ENCODE data around the gene GTPBP3. TPM values are rescaled to one million over a fixed set of nuclear protein-coding genes. Genes with fewer than 3 reads are reported as not detected.
"Not testable (repeated sequence)": the region's sequence is repeated elsewhere in the genome, so short reads cannot be mapped to it uniquely, and the experiment has no call there.

The GTPBP3 gene
- 9.6 and 16.8 TPM in 2 replicates for total RNA-seq (2014; rRNA removed; shearing (Covaris generic))

GRCh38 chr19:17336872-17337674 is at the start of gene GTPBP3:
Gene GTPBP3 (plus strand): TSS chr19:17337553. CDS start chr19:17337612, 59 bp downstream.
- peak; percentile 99 for DNase-seq (ENCODE audit: low read depth)

DNA sequence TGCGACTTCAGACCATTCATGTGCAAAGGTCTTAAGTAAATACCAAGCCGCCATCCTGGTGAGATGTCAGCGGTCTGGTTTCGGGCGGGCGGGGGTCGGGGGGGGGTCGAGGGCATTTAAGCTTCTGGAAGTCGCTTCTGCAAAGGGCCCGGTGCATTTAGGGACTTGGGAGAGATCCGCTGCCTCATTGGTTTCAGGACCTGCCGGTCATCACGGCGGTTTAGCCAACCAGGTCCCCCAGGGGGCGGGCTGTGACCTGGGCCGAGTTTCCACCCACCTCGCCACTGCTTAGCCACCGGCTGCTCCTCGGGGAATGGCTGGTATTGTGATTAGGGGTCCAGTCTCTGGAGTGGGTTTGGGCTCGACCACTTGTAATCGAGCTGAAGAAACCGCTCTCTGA is 47.9 kb upstream of the GTPBP3 start:
- DNase-seq (ENCODE audit: low read depth) = no peak

- peak; percentile 54 for DNase-seq (ENCODE audit: low read depth)
Observed at GRCh38 chr19:17292301-17293074, 44.9 kb upstream of the GTPBP3 start.

DNA sequence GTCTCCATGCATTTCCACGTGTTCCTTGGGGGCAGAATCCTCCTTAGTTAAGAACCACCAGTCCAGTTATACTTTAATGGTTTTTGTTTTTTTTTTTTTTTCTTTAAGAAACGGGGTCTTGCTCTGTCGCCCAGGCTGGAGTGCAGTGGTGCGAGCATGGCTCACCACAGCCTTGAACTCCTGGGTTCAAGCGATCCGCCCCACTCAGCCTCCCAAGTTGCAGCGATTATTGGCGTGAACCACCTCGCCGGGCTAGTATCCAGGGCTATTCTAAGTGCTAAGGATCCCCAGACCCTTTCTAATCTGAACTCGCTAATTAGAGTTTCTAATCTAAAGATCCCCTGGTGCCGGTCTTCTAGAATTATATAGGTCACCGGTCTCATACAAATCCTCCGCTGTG is 43.7 kb upstream of the GTPBP3 start:
- no peak for DNase-seq (ENCODE audit: low read depth)

- DNase-seq (ENCODE audit: low read depth) = no peak
Observed at GRCh38 chr19:17294051-17294891, 43.1 kb upstream of the GTPBP3 start.

DNA sequence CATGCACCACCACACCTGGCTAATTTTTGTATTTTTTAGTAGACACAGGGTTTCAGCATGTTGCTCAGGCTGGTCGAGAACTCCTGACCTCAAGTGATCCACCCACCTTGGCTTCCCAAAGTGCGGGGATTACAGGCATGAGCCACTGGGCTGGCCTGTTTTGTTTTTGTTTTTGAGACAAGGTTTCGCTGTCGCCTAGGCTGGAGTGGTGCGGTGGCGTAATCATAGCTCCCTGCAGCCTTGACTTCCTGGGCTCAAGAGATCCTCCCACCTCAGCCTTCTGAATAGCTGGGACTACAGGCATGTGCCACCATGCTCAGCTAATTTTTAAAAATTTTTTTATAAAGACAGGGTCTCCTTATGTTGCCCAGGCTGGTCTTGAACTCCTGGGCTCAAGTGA is 41.8 kb upstream of the GTPBP3 start:
- DNase-seq (ENCODE audit: low read depth) = not testable (repeated sequence)

DNA sequence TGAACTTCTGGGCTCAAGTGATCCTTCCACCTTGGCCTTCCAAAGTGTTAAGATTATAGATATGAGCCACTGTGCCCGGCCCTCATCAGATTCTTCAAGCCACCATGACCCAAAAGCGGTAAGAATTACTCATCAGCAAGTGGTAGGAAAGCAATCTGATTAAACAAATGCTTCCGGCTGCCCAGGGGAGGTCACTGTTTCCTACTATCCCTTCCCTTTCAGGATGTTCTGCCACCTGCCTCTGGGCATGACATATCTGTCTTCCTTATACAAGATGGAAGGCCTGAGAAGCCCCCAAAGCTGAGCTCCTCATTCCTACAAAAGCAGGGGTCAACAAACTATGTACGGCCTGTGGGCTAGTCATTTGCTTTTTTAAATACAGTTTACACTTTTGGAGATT is 41.1 kb upstream of the GTPBP3 start:
- peak; percentile 84 for DNase-seq (ENCODE audit: low read depth)

DNA sequence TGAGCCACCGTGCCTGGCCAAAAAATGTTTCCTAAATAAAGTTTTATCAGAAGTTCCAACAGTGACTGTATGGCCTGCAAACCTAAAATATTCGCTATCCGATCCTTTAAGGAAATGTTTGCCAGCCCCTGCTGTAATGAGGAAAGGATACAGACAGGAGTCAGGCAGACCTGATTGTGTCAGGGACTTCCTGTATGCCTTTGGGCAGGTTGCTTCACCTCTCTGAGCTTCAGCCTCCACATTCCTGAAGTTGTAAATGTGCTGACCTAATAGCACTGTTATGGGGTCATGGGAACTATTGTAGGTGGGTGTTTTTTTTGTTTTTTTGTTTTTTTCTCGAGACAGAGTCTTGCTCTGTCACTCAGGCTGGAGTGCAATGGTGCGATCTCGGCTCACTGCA is 40.4 kb upstream of the GTPBP3 start:
- no peak for DNase-seq (ENCODE audit: low read depth)

DNA sequence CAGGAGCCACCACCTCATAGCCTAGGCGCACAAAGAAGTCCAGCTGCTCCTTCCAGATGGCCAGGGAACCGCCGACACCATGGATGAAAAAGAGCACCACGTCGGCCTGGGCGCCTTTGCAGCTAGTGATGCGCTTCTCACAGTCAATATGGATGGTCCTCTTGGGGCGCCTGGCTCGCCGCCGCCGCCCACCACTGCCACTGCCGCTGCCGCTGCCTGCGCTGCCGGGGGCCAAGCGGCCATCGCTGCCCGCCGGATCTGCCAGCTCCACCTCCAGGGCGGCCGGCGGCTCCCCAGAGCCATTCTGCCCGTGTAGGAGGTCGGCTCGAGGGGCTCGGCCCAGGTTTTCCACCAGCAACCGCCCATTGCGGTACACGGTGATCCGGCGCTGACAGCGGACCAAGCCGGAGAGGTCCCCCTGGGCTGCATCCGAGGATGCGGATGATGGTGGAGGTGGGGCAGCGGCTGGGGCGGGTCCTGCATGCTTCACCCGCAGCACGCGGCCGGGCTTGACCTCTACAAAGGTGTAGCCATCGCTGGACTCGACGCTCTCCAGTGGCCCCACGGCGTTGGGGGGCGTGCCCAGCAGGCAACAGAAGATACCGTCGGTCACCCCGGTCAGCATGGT is 36.2 kb upstream of the GTPBP3 start:
- no peak for DNase-seq (ENCODE audit: low read depth)

- DNase-seq (ENCODE audit: low read depth) = no peak
Observed at GRCh38 chr19:17302391-17303166, 34.8 kb upstream of the GTPBP3 start.

DNA sequence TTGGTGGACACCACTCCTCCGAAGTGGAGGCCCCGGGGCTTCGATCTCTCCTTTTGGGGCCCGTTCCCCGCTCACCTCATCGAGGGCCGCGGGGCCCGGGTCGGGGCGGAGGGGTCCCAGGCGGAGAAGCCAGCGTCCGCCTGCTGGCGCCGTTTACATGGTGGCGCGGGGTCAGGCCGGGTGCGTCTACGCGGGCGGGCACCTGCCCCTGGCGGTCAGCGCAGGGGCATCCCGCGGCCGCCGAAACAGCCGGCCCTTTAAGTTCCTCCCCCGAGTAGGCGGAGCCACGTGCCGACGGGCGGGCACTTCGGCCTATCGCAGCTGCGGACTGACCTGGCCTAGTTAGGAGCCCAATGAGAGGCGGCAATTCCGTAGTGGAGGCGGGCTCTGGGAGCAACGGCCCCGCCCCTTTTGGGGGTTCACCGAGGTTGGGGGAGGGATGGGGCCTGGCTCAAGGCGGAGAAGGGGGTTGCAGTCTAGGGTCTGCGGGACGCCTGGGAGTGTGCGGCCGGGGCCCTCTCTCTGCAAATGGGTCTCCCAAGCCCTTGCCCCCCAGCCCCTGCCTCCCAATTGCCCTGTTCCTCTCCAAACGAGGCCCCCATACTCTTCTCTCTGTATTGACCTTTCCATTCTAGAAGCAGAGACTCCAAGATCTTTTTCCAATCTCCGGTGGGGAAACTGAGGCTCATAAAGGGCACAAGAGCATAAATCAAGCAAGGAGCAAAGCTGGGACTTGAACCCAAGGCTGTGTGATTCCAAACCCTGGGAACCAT is 34.0 kb upstream of the GTPBP3 start, which contains the start of gene ABHD8:
TSS of gene ABHD8 (minus strand) at position 259 of the 773 bp plus-strand sequence. CDS start 1,809 bp downstream, outside the sequence.
- peak; percentile 91 for DNase-seq (ENCODE audit: low read depth)

GRCh38 chr19:17303940-17304267 is 33.4 kb upstream of the GTPBP3 start:
- DNase-seq (ENCODE audit: low read depth) = no peak

- DNase-seq (ENCODE audit: low read depth) = no peak
Observed at GRCh38 chr19:17304386-17305215, 32.8 kb upstream of the GTPBP3 start.

GRCh38 chr19:17305216-17305516 is 32.2 kb upstream of the GTPBP3 start:
- no peak for DNase-seq (ENCODE audit: low read depth)

GRCh38 chr19:17305517-17306284 is 31.7 kb upstream of the GTPBP3 start, which contains the start of gene MRPL34:
Gene MRPL34 (plus strand): TSS chr19:17305872. CDS start chr19:17305893, 21 bp downstream.
- DNase-seq (ENCODE audit: low read depth) = peak; percentile 99

GRCh38 chr19:17306285-17306714 is 31.1 kb upstream of the GTPBP3 start:
- no peak for DNase-seq (ENCODE audit: low read depth)

DNA sequence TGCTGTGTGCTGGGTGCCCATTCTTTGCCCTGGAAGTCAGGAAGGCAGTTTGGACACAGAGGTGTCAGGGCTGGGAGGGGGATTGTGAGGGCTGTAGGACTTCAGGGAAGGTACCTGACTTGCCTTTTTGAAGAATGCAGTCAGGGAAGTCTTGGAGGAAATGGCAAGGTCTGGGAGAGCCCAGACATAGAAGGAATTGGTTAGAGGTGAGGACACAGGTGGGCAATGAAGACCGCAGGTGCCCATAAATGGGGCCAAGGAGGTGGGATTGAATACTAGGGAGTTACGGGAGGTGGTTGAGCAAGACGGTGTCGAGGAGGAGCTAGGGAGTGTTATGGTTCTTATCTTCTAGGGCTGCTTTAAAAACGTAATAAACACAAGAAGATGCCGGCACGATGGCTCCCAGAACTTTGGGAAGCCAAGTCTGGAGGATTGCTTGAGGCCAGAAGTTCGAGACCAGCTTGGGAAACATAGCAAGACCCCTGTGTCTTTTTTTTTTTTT is 29.4 kb upstream of the GTPBP3 start:
- DNase-seq (ENCODE audit: low read depth) = no peak

Data from M059J (cell line).